HCT116 (cell line): Measurements from ENCODE around the gene ITGA7. TPM values are rescaled to one million over a fixed set of nuclear protein-coding genes. Genes with fewer than 3 reads are reported as not detected.
A peak's percentile ranks its signal among the peaks of the same experiment; 100 is the strongest.

Experiments used
- ATAC-seq: fragments of 200-7000 bp; cut with Tn5 transposase; 2 replicates; pipeline ENCODE4 v1.9.1; 2020; ENCODE audit warnings: mild to moderate bottlenecking, moderate library complexity
- BruUV-seq: library from RNA; stranded (reverse); fragments of 400-500 nt; replicated peaks from 2 replicates; lab custom pipeline; 2021; lab: Mats Ljungman, UMichigan
- CTCF ChIA-PET: fragments of 300-600 bp; sonication (Branson Sonifier 250); formaldehyde crosslinking; loops from one replicate; lab custom pipeline; 2021; ENCODE audit warnings: antibody characterized with exemption; lab: Charles Lee
- POLR2A ChIA-PET: fragments of 300-600, 350-600 bp; sonication (Branson Sonifier 250); formaldehyde crosslinking; loops from one replicate; lab custom pipeline; 2021; ENCODE audit warnings: antibody characterized with exemption; lab: Charles Lee
- RAD21 ChIA-PET, 2 experiments: fragments of 300-600 bp; sonication (Branson Sonifier 250); formaldehyde crosslinking; loops; one replicate each; lab custom pipeline; 2023; ENCODE audit warnings: low total read pairs in 2 of 2; ENCODE audit not compliant: uncharacterized antibody in 2 of 2, unreplicated experiment in 2 of 2, low non-redundant PET in 1 of 2; lab: Charles Lee
- DNase-seq: peaks from one replicate; pipeline ENCODE4 v3.0.0-alpha.2; 2010; ENCODE audit warnings: low read depth, low spot score
- H2AFZ ChIP-seq: fragments of 200-600 bp; shearing (Covaris generic), sonication (generic); 2 replicates; pipeline ENCODE4 v1.6.1; 2017; ENCODE audit warnings: low read depth, mixed run types, mixed read lengths, antibody characterized with exemption, low read length; ENCODE audit not compliant: poor library complexity, severe bottlenecking
- H3K27ac ChIP-seq: 2 replicates; pipeline ENCODE4 v1.5.1; 2012; ENCODE audit warnings: low read depth, low read length
- H3K27me3 ChIP-seq: fragments of 200-600 bp; sonication (generic); 2 replicates; pipeline ENCODE4 v1.6.1; 2016; ENCODE audit warnings: mixed run types, low read length, mixed read lengths; ENCODE audit not compliant: insufficient read depth
- H3K36me3 ChIP-seq, 2 experiments: fragments of 200-500 bp in 1 of 2; fragments of 200-600 bp in 1 of 2; sonication (Bioruptor generic) in 1 of 2; sonication (generic) in 1 of 2; 2 replicates each; pipeline versions ENCODE4 v1.5.1 to v1.6.1; 2014 to 2016; ENCODE audit warnings: low read length in 2 of 2, inconsistent platforms in 1 of 2, mixed read lengths in 1 of 2, mixed run types in 1 of 2; ENCODE audit not compliant: insufficient read depth in 2 of 2, control insufficient read depth in 1 of 2
- H3K4me1 ChIP-seq, 2 experiments: fragments of 200-600 bp in 1 of 2; sonication (generic) in 1 of 2; 2 replicates each; pipeline versions ENCODE4 v1.5.1 to v1.6.1; 2012 to 2017; ENCODE audit warnings: low read length in 2 of 2, inconsistent platforms in 1 of 2, mild to moderate bottlenecking in 1 of 2, mixed read lengths in 1 of 2, mixed run types in 1 of 2, moderate library complexity in 1 of 2; ENCODE audit not compliant: insufficient read depth in 2 of 2, control insufficient read depth in 1 of 2
- H3K4me2 ChIP-seq: fragments of 200-600 bp; sonication (generic); 2 replicates; pipeline ENCODE4 v1.6.1; 2017; ENCODE audit warnings: mixed run types, low read length, mixed read lengths
- H3K4me3 ChIP-seq, 2 experiments: fragments of 200-600 bp in 1 of 2; sonication (generic) in 1 of 2; replicated peaks in 1 of 2; 2 replicates each; pipeline ENCODE4 v1.5.1; 2011 to 2016; ENCODE audit warnings: low read length in 2 of 2, control low read depth in 1 of 2, low read depth in 1 of 2, mild to moderate bottlenecking in 1 of 2, mixed read lengths in 1 of 2, mixed run types in 1 of 2
- H3K79me2 ChIP-seq: fragments of 200-600 bp; sonication (generic); 2 replicates; pipeline ENCODE4 v1.6.1; 2017; ENCODE audit warnings: mild to moderate bottlenecking, mixed run types, low read length, moderate library complexity, mixed read lengths; ENCODE audit not compliant: insufficient read depth
- H3K9ac ChIP-seq: fragments of 200-600 bp; sonication (generic); 2 replicates; pipeline ENCODE4 v1.6.1; 2016; ENCODE audit warnings: low read length, mixed read lengths
- H3K9me2 ChIP-seq: fragments of 200-600 bp; sonication (generic), shearing (Covaris generic); 2 replicates; pipeline ENCODE4 v1.6.1; 2017; ENCODE audit warnings: mixed run types, mild to moderate bottlenecking, moderate library complexity; ENCODE audit not compliant: insufficient read depth
- H3K9me3 ChIP-seq, 2 experiments: fragments of 200-500 bp in 1 of 2; fragments of 200-600 bp in 1 of 2; sonication (Bioruptor generic) in 1 of 2; sonication (generic) in 1 of 2; 2 replicates each; pipeline ENCODE4 v1.6.1; 2014 to 2017; ENCODE audit warnings: low read length in 2 of 2, mixed read lengths in 2 of 2, inconsistent platforms in 1 of 2, low read depth in 1 of 2, mild to moderate bottlenecking in 1 of 2, mixed run types in 1 of 2, moderate library complexity in 1 of 2; ENCODE audit not compliant: control insufficient read depth in 1 of 2, insufficient read depth in 1 of 2
- H4K20me1 ChIP-seq: fragments of 200-600 bp; sonication (generic), shearing (Covaris generic); 2 replicates; pipeline ENCODE4 v1.6.1; 2017; ENCODE audit warnings: mixed run types, mild to moderate bottlenecking, moderate library complexity; ENCODE audit not compliant: insufficient read depth
- ATF3 ChIP-seq: IDR thresholded peaks from 2 replicates; pipeline ENCODE4 v1.6.1; 2012
- CBX3 ChIP-seq: IDR thresholded peaks from 2 replicates; pipeline ENCODE4 v1.6.1; 2012; ENCODE audit warnings: low read depth
- CEBPB ChIP-seq: IDR thresholded peaks from 2 replicates; pipeline ENCODE4 v1.6.1; 2012; ENCODE audit warnings: low read depth
- CTCF ChIP-seq, 3 experiments: fragments of 200-600 bp in 1 of 3; sonication (generic) in 1 of 3; IDR thresholded peaks in 2 of 3; conservative IDR thresholded peaks in 1 of 3; 2 replicates each; pipeline ENCODE4 v1.5.1; 2012 to 2017; ENCODE audit warnings: low read depth in 2 of 3, low read length in 2 of 3, antibody characterized with exemption in 1 of 3, borderline replicate concordance in 1 of 3, control low read depth in 1 of 3, mild to moderate bottlenecking in 1 of 3, mixed read lengths in 1 of 3, mixed run types in 1 of 3, moderate library complexity in 1 of 3; ENCODE audit not compliant: insufficient read depth in 1 of 3
- EGR1 ChIP-seq: IDR thresholded peaks from 2 replicates; pipeline ENCODE4 v1.6.1; 2012; ENCODE audit warnings: low read depth
- EZH2 ChIP-seq: fragments of 200-600 bp; sonication (generic); IDR thresholded peaks from 2 replicates; pipeline ENCODE4 v1.6.1; 2017; ENCODE audit warnings: antibody characterized with exemption, mixed run types
- EZH2phosphoT487 ChIP-seq: fragments of 200-600 bp; IDR thresholded peaks from 2 replicates; pipeline ENCODE4 v1.6.1; 2018; ENCODE audit warnings: antibody characterized with exemption, borderline replicate concordance
- FOSL1 ChIP-seq: IDR thresholded peaks from 2 replicates; pipeline ENCODE4 v1.6.1; 2012; ENCODE audit warnings: low read depth
- JUND ChIP-seq: IDR thresholded peaks from 2 replicates; pipeline ENCODE4 v1.6.1; 2012
- MAX ChIP-seq: IDR thresholded peaks from 2 replicates; pipeline ENCODE4 v1.6.1; 2012
- POLR2A ChIP-seq: IDR thresholded peaks from 2 replicates; pipeline ENCODE4 v1.7.0; 2011; ENCODE audit warnings: borderline replicate concordance; ENCODE audit not compliant: insufficient read depth, insufficient read length; ENCODE audit errors: extremely low read depth
- POLR2AphosphoS5 ChIP-seq: IDR thresholded peaks from 2 replicates; pipeline ENCODE4 v1.6.1; 2011; ENCODE audit warnings: mild to moderate bottlenecking, low read depth, low read length, moderate library complexity
- SIN3A ChIP-seq: IDR thresholded peaks from 2 replicates; pipeline ENCODE4 v1.6.1; 2012; ENCODE audit warnings: low read depth
- SRF ChIP-seq: IDR thresholded peaks from 2 replicates; pipeline ENCODE4 v1.6.1; 2012; ENCODE audit warnings: low read depth
- YY1 ChIP-seq: IDR thresholded peaks from 2 replicates; pipeline ENCODE4 v1.6.1; 2011; ENCODE audit warnings: low read length, low read depth, moderate library complexity, mild to moderate bottlenecking; ENCODE audit not compliant: insufficient replicate concordance; ENCODE audit errors: extremely low read depth
- ZBTB33 ChIP-seq: IDR thresholded peaks from 2 replicates; pipeline ENCODE4 v1.6.1; 2011; ENCODE audit warnings: mild to moderate bottlenecking, low read length, moderate library complexity; ENCODE audit not compliant: insufficient replicate concordance; ENCODE audit errors: extremely low read depth
- ZFX ChIP-seq: fragments of 450-650 bp; IDR thresholded peaks from 2 replicates; pipeline ENCODE4 v1.6.1; 2017
- ZNF274 ChIP-seq: fragments of 200-500 bp; sonication (Bioruptor generic); IDR thresholded peaks from 2 replicates; pipeline ENCODE4 v1.6.1; 2014; ENCODE audit warnings: mild to moderate bottlenecking, low read depth, low read length, inconsistent platforms
- intact Hi-C: fragments of 100-400 bp; cut with micrococcal nuclease; formaldehyde crosslinking; loops from 2 replicates; pipeline ENCODE4 v1.10.0; 2022
- total RNA-seq: library from RNA; stranded (reverse); gene quantifications from one replicate; pipeline ENCODE4 v1.2.1, GENCODE V29; 2021; ENCODE audit not compliant: unreplicated experiment

Gene ITGA7
- total RNA-seq, 1 experiment from 2014 or later: 17.8 TPM

GRCh38 chr12:55708695-55709233 is 1.1 kb upstream of the ITGA7 start:
- no peak for ATAC-seq
- peak overlapping the region in 1 of 2 experiments; percentile 57; a peak in 2 of 4 replicates for H3K4me3 ChIP-seq
- H3K4me1 ChIP-seq: peaks cover 4 to 14% of the 10 kb centered on the region in 2 experiments; a peak in 3 of 4 replicates
- no peaks in the 10 kb centered on the region for H3K9me2 ChIP-seq
- H3K79me2 ChIP-seq: no peaks in the 10 kb centered on the region
- no peak overlapping the region for H3K9ac ChIP-seq
- no TSS peak for BruUV-seq
- DNase-seq: no peak
- ChIA-PET POLR2A (no interaction called here), RAD21 (no interaction called here), CTCF (no interaction called here)
- H3K27ac ChIP-seq: no peak overlapping the region
- peak overlapping the region; percentile 81 for H3K4me2 ChIP-seq
- H3K36me3 ChIP-seq: no peaks in the 10 kb centered on the region
- no peaks in the 10 kb centered on the region for H4K20me1 ChIP-seq
- TF ChIP-seq JUND (no peak), EZH2 (no peak), SIN3A (no peak), EZH2phosphoT487 (no peak), CTCF (IDR thresholded peaks at IDR 0.05 in 2 of 3, conservative IDR thresholded peaks at IDR 0.05 in 1 of 3; ENCODE audit: borderline replicate concordance in 1 of 3, insufficient read depth in 1 of 3, low read depth in 2 of 3, low read length in 2 of 3) (no peak), ZBTB33 (no peak), ATF3 (no peak), MAX (no peak), CEBPB (no peak), ZNF274 (no peak), SRF (no peak), EGR1 (no peak), FOSL1 (no peak), ZFX (no peak), YY1 (no peak), POLR2A (no peak), POLR2AphosphoS5 (no peak), CBX3 (no peak)
- intact Hi-C loops: no loop called here
- peaks cover 26% of the 10 kb centered on the region; the same call in 1 of the 2 replicates for H3K27me3 ChIP-seq
- H2AFZ ChIP-seq: no peak overlapping the region
- H3K9me3 ChIP-seq: no peaks in the 10 kb centered on the region
